Measurements from ENCODE around the gene GPR161. TPM values are rescaled to one million over a fixed set of nuclear protein-coding genes. Genes with fewer than 3 reads are reported as not detected.

GPR161 gene
- total RNA-seq, 1 experiment from 2014 or later, result 8.4 TPM

GRCh38 chr1:168097921-168098528 lies 38.7 kb downstream of the GPR161 start:
- H3K4me1 Mint-ChIP-seq (ENCODE audit: low read depth, unreplicated experiment), result no peaks in the 10 kb centered on the region
- DNase-seq, result no peak
- no peak overlapping the region for H3K4me3 Mint-ChIP-seq (ENCODE audit: low read depth, unreplicated experiment)
- no TSS peak for BruUV-seq (replicated peaks)
- CTCF ChIA-PET, result no interaction called here
- no peaks in the 10 kb centered on the region for H3K36me3 Mint-ChIP-seq (ENCODE audit: insufficient read depth, unreplicated experiment)
- no peak for TF ChIP-seq CTCF (IDR thresholded peaks at IDR 0.05; ENCODE audit: unreplicated experiment)
- H3K27me3 Mint-ChIP-seq (ENCODE audit: unreplicated experiment), result no peaks in the 10 kb centered on the region
- H3K27ac Mint-ChIP-seq (ENCODE audit: unreplicated experiment), result no peak overlapping the region
- intact Hi-C loops (cut with micrococcal nuclease; ENCODE audit: unreplicated experiment), result no loop called here
- H3K9me3 Mint-ChIP-seq (ENCODE audit: low read depth, unreplicated experiment), result no peaks in the 10 kb centered on the region

- Mint-ChIP-seq H3K4me3 (ENCODE audit: low read depth, unreplicated experiment) (no peak overlapping the region), H3K4me1 (ENCODE audit: low read depth, unreplicated experiment) (no peaks in the 10 kb centered on the region), H3K27ac (ENCODE audit: unreplicated experiment) (no peak overlapping the region), H3K27me3 (ENCODE audit: unreplicated experiment) (no peaks in the 10 kb centered on the region), H3K9me3 (ENCODE audit: low read depth, unreplicated experiment) (no peaks in the 10 kb centered on the region), H3K36me3 (ENCODE audit: insufficient read depth, unreplicated experiment) (no peaks in the 10 kb centered on the region)
- no peak for DNase-seq
- no peak for TF ChIP-seq CTCF (IDR thresholded peaks at IDR 0.05; ENCODE audit: unreplicated experiment)
- intact Hi-C loops (cut with micrococcal nuclease; ENCODE audit: unreplicated experiment), result no loop called here
- BruUV-seq (replicated peaks), result no TSS peak
- CTCF ChIA-PET, result interaction anchor here (1.4 kb wide), 1 partner anchor 14 kb away, joined by 4 read pairs; no protein-coding TSS in a partner anchor
Measured at GRCh38 chr1:168096296-168097165, 40.2 kb downstream of the GPR161 start.

GRCh38 chr1:168095476-168095875 lies 41.3 kb downstream of the GPR161 start:
- no peak for TF ChIP-seq CTCF (IDR thresholded peaks at IDR 0.05; ENCODE audit: unreplicated experiment)
- BruUV-seq (replicated peaks), result no TSS peak
- Mint-ChIP-seq H3K4me1 (ENCODE audit: low read depth, unreplicated experiment) (no peaks in the 10 kb centered on the region), H3K27ac (ENCODE audit: unreplicated experiment) (no peak overlapping the region), H3K27me3 (ENCODE audit: unreplicated experiment) (no peaks in the 10 kb centered on the region), H3K9me3 (ENCODE audit: low read depth, unreplicated experiment) (no peaks in the 10 kb centered on the region), H3K36me3 (ENCODE audit: insufficient read depth, unreplicated experiment) (no peaks in the 10 kb centered on the region), H3K4me3 (ENCODE audit: low read depth, unreplicated experiment) (no peak overlapping the region)
- CTCF ChIA-PET, result interaction anchor here (1.4 kb wide), 1 partner anchor 13 kb away, joined by 4 read pairs; no protein-coding TSS in a partner anchor
- intact Hi-C loops (cut with micrococcal nuclease; ENCODE audit: unreplicated experiment), result no loop called here
- DNase-seq, result no peak

DNA sequence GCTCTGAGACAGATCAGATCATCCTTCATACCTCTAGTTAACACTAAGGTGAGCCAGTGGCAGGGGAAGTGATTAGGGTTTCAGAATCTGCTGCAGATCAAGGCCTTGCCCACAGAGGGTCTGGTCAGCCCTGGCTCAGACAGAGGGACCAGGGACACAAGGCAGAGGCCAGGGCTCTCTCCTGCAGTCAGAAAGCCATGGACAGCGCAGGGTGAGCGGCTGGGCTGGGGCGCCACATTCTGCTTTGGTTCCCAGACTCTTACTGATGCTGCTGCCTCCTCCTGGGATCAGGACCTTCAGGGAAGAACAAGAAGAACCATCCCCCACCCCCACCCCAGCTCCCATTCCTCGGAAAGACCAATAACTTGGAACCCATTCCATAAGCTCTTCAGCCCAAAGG lies 43.1 kb downstream of the GPR161 start:
- intact Hi-C loops (cut with micrococcal nuclease; ENCODE audit: unreplicated experiment), result loop anchor here (5.0 kb wide), 1 partner anchor 229 kb away; no protein-coding TSS in a partner anchor
- no peaks in the 10 kb centered on the region for H3K9me3 Mint-ChIP-seq (ENCODE audit: low read depth, unreplicated experiment)
- no peak for DNase-seq
- BruUV-seq (replicated peaks), result no TSS peak
- CTCF ChIA-PET, result interaction anchor here (2.3 kb wide), 1 partner anchor 11 kb away, joined by 7 read pairs; no protein-coding TSS in a partner anchor
- TF ChIP-seq CTCF (IDR thresholded peaks at IDR 0.05; ENCODE audit: unreplicated experiment), result no peak
- no peak overlapping the region for H3K27ac Mint-ChIP-seq (ENCODE audit: unreplicated experiment)
- no peaks in the 10 kb centered on the region for H3K4me1 Mint-ChIP-seq (ENCODE audit: low read depth, unreplicated experiment)
- H3K4me3 Mint-ChIP-seq (ENCODE audit: low read depth, unreplicated experiment), result no peak overlapping the region
- H3K27me3 Mint-ChIP-seq (ENCODE audit: unreplicated experiment), result no peaks in the 10 kb centered on the region
- H3K36me3 Mint-ChIP-seq (ENCODE audit: insufficient read depth, unreplicated experiment), result no peaks in the 10 kb centered on the region
